Nephron (organoid): ENCODE measurements around the gene COL20A1.
A peak's percentile ranks its signal among the peaks of the same experiment; 100 is the strongest.

Experiments
- H3K27ac Mint-ChIP-seq, 3 experiments: 2 replicates each; pipeline ENCODE4 v1.8.0; 2020; ENCODE audit warnings: mixed read lengths in 3 of 3, mild to moderate bottlenecking in 2 of 3, moderate library complexity in 1 of 3
- H3K27me3 Mint-ChIP-seq: 2 replicates; pipeline ENCODE4 v1.8.0; 2021; ENCODE audit warnings: low read depth, mild to moderate bottlenecking, moderate library complexity, mixed read lengths
- H3K36me3 Mint-ChIP-seq: 2 replicates; pipeline ENCODE4 v1.8.0; 2020; ENCODE audit warnings: low read depth, mixed read lengths
- H3K4me1 Mint-ChIP-seq: 2 replicates; pipeline ENCODE4 v1.8.0; 2020; ENCODE audit warnings: mixed read lengths
- H3K4me3 Mint-ChIP-seq, 3 experiments: 2 replicates each; pipeline ENCODE4 v1.8.0; 2020; ENCODE audit warnings: mild to moderate bottlenecking in 3 of 3, mixed read lengths in 3 of 3, moderate library complexity in 2 of 3
- H3K9me3 Mint-ChIP-seq: 2 replicates; pipeline ENCODE4 v1.8.0; 2020; ENCODE audit warnings: mixed read lengths
- CTCF ChIP-seq, 3 experiments: fragments of 200-600 bp; sonication (generic); IDR thresholded peaks; one replicate each; pipeline ENCODE4 v1.5.0; 2021; ENCODE audit warnings: antibody characterized with exemption in 3 of 3; ENCODE audit not compliant: unreplicated experiment in 3 of 3

Gene COL20A1

GRCh38 chr20:63375438-63375837, 82.5 kb downstream of the COL20A1 start:
- peak overlapping the region in 1 of 3 experiments; percentile 42 for H3K4me3 Mint-ChIP-seq
- peak overlapping the region in 1 of 3 experiments; percentile 76 for H3K27ac Mint-ChIP-seq
- no peak for TF ChIP-seq CTCF (IDR thresholded peaks at IDR 0.05; ENCODE audit: unreplicated experiment in 3 of 3)

GRCh38 chr20:63376283-63377250, 83.6 kb downstream of the COL20A1 start:
- H3K4me3 Mint-ChIP-seq: peak overlapping the region in 2 of 3 experiments; percentile 31 to 51

More at GRCh38 chr20:63375438-63375837, 82.5 kb downstream of the COL20A1 start:
- no peaks in the 10 kb centered on the region for H3K36me3 Mint-ChIP-seq
- H3K9me3 Mint-ChIP-seq: no peaks in the 10 kb centered on the region
- H3K4me1 Mint-ChIP-seq: peaks cover 28% of the 10 kb centered on the region
- peaks cover 28% of the 10 kb centered on the region for H3K27me3 Mint-ChIP-seq

GRCh38 chr20:63377256-63377941, 84.4 kb downstream of the COL20A1 start:
- H3K9me3 Mint-ChIP-seq: no peaks in the 10 kb centered on the region
- H3K27ac Mint-ChIP-seq: peak overlapping the region; percentile 75 to 95 (median 82)
- H3K36me3 Mint-ChIP-seq: no peaks in the 10 kb centered on the region
- peak in 2 of 3 experiments; percentile 26 to 36 for TF ChIP-seq CTCF (IDR thresholded peaks at IDR 0.05; ENCODE audit: unreplicated experiment in 3 of 3)
- peaks cover 22% of the 10 kb centered on the region for H3K4me1 Mint-ChIP-seq
- peak overlapping the region; percentile 48 to 63 (median 56) for H3K4me3 Mint-ChIP-seq
- peaks cover 20% of the 10 kb centered on the region for H3K27me3 Mint-ChIP-seq

More at GRCh38 chr20:63376283-63377250, 83.6 kb downstream of the COL20A1 start:
- H3K27me3 Mint-ChIP-seq: peaks cover 20% of the 10 kb centered on the region
- H3K4me1 Mint-ChIP-seq: peaks cover 22% of the 10 kb centered on the region
- peak overlapping the region; percentile 79 to 95 (median 82) for H3K27ac Mint-ChIP-seq
- H3K36me3 Mint-ChIP-seq: no peaks in the 10 kb centered on the region
- H3K9me3 Mint-ChIP-seq: no peaks in the 10 kb centered on the region
- no peak for TF ChIP-seq CTCF (IDR thresholded peaks at IDR 0.05; ENCODE audit: unreplicated experiment in 3 of 3)

GRCh38 chr20:63377951-63378381, 85.0 kb downstream of the COL20A1 start:
- H3K4me3 Mint-ChIP-seq: peak overlapping the region in 1 of 3 experiments; percentile 56
- H3K4me1 Mint-ChIP-seq: peaks cover 22% of the 10 kb centered on the region
- H3K27me3 Mint-ChIP-seq: peaks cover 25% of the 10 kb centered on the region
- no peaks in the 10 kb centered on the region for H3K9me3 Mint-ChIP-seq
- H3K27ac Mint-ChIP-seq: peak overlapping the region; percentile 11 to 95 (median 21)
- TF ChIP-seq CTCF (IDR thresholded peaks at IDR 0.05; ENCODE audit: unreplicated experiment in 3 of 3): peak in 1 of 3 experiments; percentile 6
- no peaks in the 10 kb centered on the region for H3K36me3 Mint-ChIP-seq

- no peaks in the 10 kb centered on the region for H3K9me3 Mint-ChIP-seq
- H3K4me3 Mint-ChIP-seq: peak overlapping the region; percentile 22 to 60 (median 52)
- H3K36me3 Mint-ChIP-seq: no peaks in the 10 kb centered on the region
- H3K27me3 Mint-ChIP-seq: peaks cover 26% of the 10 kb centered on the region
- peak in 1 of 3 experiments; percentile 24 for TF ChIP-seq CTCF (IDR thresholded peaks at IDR 0.05; ENCODE audit: unreplicated experiment in 3 of 3)
- H3K27ac Mint-ChIP-seq: peak overlapping the region; percentile 11 to 88 (median 21)
- peaks cover 22% of the 10 kb centered on the region for H3K4me1 Mint-ChIP-seq
Measured at GRCh38 chr20:63378626-63379025, 85.6 kb downstream of the COL20A1 start.
